ENCODE results near the gene NDOR1. TPM values are rescaled to one million over a fixed set of nuclear protein-coding genes. Genes with fewer than 3 reads are reported as not detected.

Gene NDOR1
- polyA plus RNA-seq, 2 of the 4 experiments (the other 2 are of a cell fraction), result 5.6 to 19.5 TPM

GRCh38 chr9:137232101-137232500 is 26.6 kb downstream of the NDOR1 start:
- Histone ChIP-seq H3K4me3 (no peak overlapping the region), H3K4me1 (peaks cover 39% of the 10 kb centered on the region), H3K9me3 (no peaks in the 10 kb centered on the region), H3K4me2 (no peak overlapping the region), H3K27ac (no peak overlapping the region)
- WGBS (ENCODE audit: missing lambda C conversion rate), result 93% methylated on average over 2 of the region's 10 CpGs
- no peak for DNase-seq (ENCODE audit: low read depth in 1 of 2, low spot score in 1 of 2)
- ChIA-PET POLR2A (interaction anchor here (0.8 kb wide), 1 partner anchor 9 kb away, joined by 3 read pairs; the partner anchor contains the start of gene TUBB4B), CTCF (interaction anchor here (0.8 to 10.1 kb wide), 4 partner anchors 42 to 183 kb away, joined by 3 to 81 read pairs (median 4); partner anchors contain the start of genes ANAPC2 and SSNA1)
- ATAC-seq, result no peak
- TF ChIP-seq TFCP2L1 (CRISPR knock-in tag; IDR thresholded peaks at IDR 0.05) (no peak), ZFP36 (IDR thresholded peaks at IDR 0.05; ENCODE audit: borderline replicate concordance, partially characterized antibody) (no peak), HOXB13 (CRISPR knock-in tag; IDR thresholded peaks at IDR 0.05; ENCODE audit: low read depth) (no peak), GATA3 (IDR thresholded peaks at IDR 0.05; ENCODE audit: borderline replicate concordance) (no peak), ELK1 (IDR thresholded peaks at IDR 0.05; ENCODE audit: low read depth, low read length) (no peak), JUNB (IDR thresholded peaks at IDR 0.05) (no peak), TP53 (CRISPR knock-in tag; IDR thresholded peaks at IDR 0.05) (no peak), NR3C1 (IDR thresholded peaks at IDR 0.05) (no peak), RARB (CRISPR knock-in tag; IDR thresholded peaks at IDR 0.05) (no peak), FOSL2 (IDR thresholded peaks at IDR 0.05) (no peak), FOSL2 (CRISPR knock-in tag; IDR thresholded peaks at IDR 0.05) (no peak), ZC3H11A (IDR thresholded peaks at IDR 0.05) (no peak), REST (IDR thresholded peaks at IDR 0.05) (no peak), RAD21 (conservative IDR thresholded peaks at IDR 0.05 in 1 of 2, IDR thresholded peaks at IDR 0.05 in 1 of 2) (no peak), MAX (IDR thresholded peaks at IDR 0.05) (no peak), MYC (IDR thresholded peaks at IDR 0.05; ENCODE audit: borderline replicate concordance, low read length) (no peak), HOXA7 (CRISPR knock-in tag; IDR thresholded peaks at IDR 0.05) (no peak), POLR2A (IDR thresholded peaks at IDR 0.05; ENCODE audit: low read length) (no peak)
- no peak for FAIRE-seq

- no peaks in the 10 kb centered on the region for H3K9me3 ChIP-seq
- DNase-seq (ENCODE audit: low read depth in 1 of 2, low spot score in 1 of 2) (no peak), FAIRE-seq (no peak), ATAC-seq (no peak)
- TF ChIP-seq ZFP36 (IDR thresholded peaks at IDR 0.05; ENCODE audit: borderline replicate concordance, partially characterized antibody) (no peak), BCL3 (IDR thresholded peaks at IDR 0.05) (no peak), ATOH8 (CRISPR knock-in tag; IDR thresholded peaks at IDR 0.05; ENCODE audit: low read depth) (no peak), CBX2 (IDR thresholded peaks at IDR 0.05; ENCODE audit: borderline replicate concordance, low read depth) (no peak), NPAS2 (CRISPR knock-in tag; IDR thresholded peaks at IDR 0.05; ENCODE audit: borderline replicate concordance) (no peak)
- H3K4me2 ChIP-seq, result no peak overlapping the region
- WGBS (ENCODE audit: missing lambda C conversion rate), result 88% methylated on average over 14 of the region's 24 CpGs
- peaks cover 39% of the 10 kb centered on the region for H3K4me1 ChIP-seq
- ChIA-PET CTCF (interaction anchor here (0.8 to 8.6 kb wide), 5 partner anchors 16 to 183 kb away, joined by 3 to 71 read pairs (median 4); a partner anchor contains a TSS), POLR2A (no interaction called here)
- no peak overlapping the region for H3K27ac ChIP-seq
- H3K4me3 ChIP-seq, result no peak overlapping the region
Measured at GRCh38 chr9:137232510-137232909, 27.0 kb downstream of the NDOR1 start.
